Activated CD8-positive, alpha-beta T cell treated with anti-CD3 and anti-CD28 coated beads for 36 hours (primary cell): Measurements from ENCODE around the gene DDX4. TPM values are rescaled to one million over a fixed set of nuclear protein-coding genes. Genes with fewer than 3 reads are reported as not detected.

ENCODE experiments used
- ATAC-seq: fragments of 200-7000 bp; cut with Tn5 transposase; one replicate; pipeline ENCODE4 v1.10.0; 2021; ENCODE audit warnings: mild to moderate bottlenecking, moderate library complexity
- CTCF ChIA-PET: fragments of 350-600 bp; sonication (Branson Sonifier 250); formaldehyde crosslinking; loops from one replicate; lab custom pipeline; 2021; ENCODE audit warnings: antibody characterized with exemption; lab: Charles Lee
- POLR2A ChIA-PET: fragments of 350-600 bp; sonication (Branson Sonifier 250); formaldehyde crosslinking; loops from one replicate; lab custom pipeline; 2021; ENCODE audit warnings: antibody characterized with exemption; lab: Charles Lee
- DNase-seq: peaks from one replicate; pipeline ENCODE4 v3.0.0-alpha.2; 2020
- H3K27ac Mint-ChIP-seq: one replicate; pipeline ENCODE4 v1.8.0; 2021; ENCODE audit warnings: mild to moderate bottlenecking, mixed read lengths
- H3K27me3 Mint-ChIP-seq: one replicate; pipeline ENCODE4 v1.8.0; 2021; ENCODE audit warnings: mixed read lengths
- H3K36me3 Mint-ChIP-seq: one replicate; pipeline ENCODE4 v1.8.0; 2021; ENCODE audit warnings: low read depth, mixed read lengths
- H3K4me1 Mint-ChIP-seq: one replicate; pipeline ENCODE4 v1.8.0; 2021; ENCODE audit warnings: low read depth, mixed read lengths
- H3K4me3 Mint-ChIP-seq: one replicate; pipeline ENCODE4 v1.8.0; 2021; ENCODE audit warnings: mild to moderate bottlenecking, moderate library complexity, mixed read lengths
- H3K9me3 Mint-ChIP-seq: one replicate; pipeline ENCODE4 v1.8.0; 2021; ENCODE audit warnings: mixed read lengths
- intact Hi-C: fragments of 100-400 bp; cut with micrococcal nuclease; formaldehyde crosslinking; loops from one replicate; pipeline ENCODE4 v1.10.0; 2022
- total RNA-seq, 2 experiments: library from RNA; stranded (reverse); gene quantifications; one replicate each; pipeline ENCODE4 v1.2.3, GENCODE V29; 2021
- TF ChIP-seq, protein P1 (sequence below): fragments of 200-600 bp; IDR thresholded peaks from one replicate; pipeline ENCODE4 v1.8.0; 2022; ENCODE audit warnings: antibody characterized with exemption, mild to moderate bottlenecking

The DDX4 gene
- not detected for total RNA-seq

DNA sequence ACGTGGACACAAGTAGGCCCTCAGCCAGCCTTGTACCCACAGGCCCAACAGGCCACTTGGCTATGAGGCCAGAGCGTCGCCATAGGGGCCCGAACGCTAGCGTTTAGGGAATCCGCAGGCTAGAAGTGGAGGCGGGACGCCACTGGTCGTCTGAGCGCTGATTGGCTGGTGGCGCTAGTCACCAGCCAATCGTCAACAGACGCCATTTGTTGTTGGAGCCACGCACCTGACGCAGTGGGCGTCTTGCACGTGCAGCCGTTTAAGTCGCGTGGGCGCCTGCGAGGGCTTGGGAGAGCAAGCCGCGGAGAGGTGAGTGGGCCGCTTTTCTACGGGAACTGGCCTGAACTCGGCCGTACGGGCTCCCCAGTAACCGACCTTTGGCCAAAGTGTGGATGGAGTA is at the start of gene DDX4:
DDX4 (plus strand) TSS at position 269 of the 400 bp plus-strand sequence. CDS start 903 bp downstream, outside the sequence.
- no peaks in the 10 kb centered on the region for H3K36me3 Mint-ChIP-seq
- no peak within 1 kb of the TSS for H3K27ac Mint-ChIP-seq
- TF ChIP-seq, protein P1, sequence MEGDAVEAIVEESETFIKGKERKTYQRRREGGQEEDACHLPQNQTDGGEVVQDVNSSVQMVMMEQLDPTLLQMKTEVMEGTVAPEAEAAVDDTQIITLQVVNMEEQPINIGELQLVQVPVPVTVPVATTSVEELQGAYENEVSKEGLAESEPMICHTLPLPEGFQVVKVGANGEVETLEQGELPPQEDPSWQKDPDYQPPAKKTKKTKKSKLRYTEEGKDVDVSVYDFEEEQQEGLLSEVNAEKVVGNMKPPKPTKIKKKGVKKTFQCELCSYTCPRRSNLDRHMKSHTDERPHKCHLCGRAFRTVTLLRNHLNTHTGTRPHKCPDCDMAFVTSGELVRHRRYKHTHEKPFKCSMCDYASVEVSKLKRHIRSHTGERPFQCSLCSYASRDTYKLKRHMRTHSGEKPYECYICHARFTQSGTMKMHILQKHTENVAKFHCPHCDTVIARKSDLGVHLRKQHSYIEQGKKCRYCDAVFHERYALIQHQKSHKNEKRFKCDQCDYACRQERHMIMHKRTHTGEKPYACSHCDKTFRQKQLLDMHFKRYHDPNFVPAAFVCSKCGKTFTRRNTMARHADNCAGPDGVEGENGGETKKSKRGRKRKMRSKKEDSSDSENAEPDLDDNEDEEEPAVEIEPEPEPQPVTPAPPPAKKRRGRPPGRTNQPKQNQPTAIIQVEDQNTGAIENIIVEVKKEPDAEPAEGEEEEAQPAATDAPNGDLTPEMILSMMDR, result no peak
- ATAC-seq (no peak), DNase-seq (no peak)
- H3K4me3 Mint-ChIP-seq, result no peak within 1 kb of the TSS
- intact Hi-C loops, result no loop called here
- ChIA-PET POLR2A (no interaction called here), CTCF (no interaction called here)
- no peaks in the 10 kb centered on the region for H3K27me3 Mint-ChIP-seq
- H3K9me3 Mint-ChIP-seq, result no peaks in the 10 kb centered on the region
- no peaks in the 10 kb centered on the region for H3K4me1 Mint-ChIP-seq

DNA sequence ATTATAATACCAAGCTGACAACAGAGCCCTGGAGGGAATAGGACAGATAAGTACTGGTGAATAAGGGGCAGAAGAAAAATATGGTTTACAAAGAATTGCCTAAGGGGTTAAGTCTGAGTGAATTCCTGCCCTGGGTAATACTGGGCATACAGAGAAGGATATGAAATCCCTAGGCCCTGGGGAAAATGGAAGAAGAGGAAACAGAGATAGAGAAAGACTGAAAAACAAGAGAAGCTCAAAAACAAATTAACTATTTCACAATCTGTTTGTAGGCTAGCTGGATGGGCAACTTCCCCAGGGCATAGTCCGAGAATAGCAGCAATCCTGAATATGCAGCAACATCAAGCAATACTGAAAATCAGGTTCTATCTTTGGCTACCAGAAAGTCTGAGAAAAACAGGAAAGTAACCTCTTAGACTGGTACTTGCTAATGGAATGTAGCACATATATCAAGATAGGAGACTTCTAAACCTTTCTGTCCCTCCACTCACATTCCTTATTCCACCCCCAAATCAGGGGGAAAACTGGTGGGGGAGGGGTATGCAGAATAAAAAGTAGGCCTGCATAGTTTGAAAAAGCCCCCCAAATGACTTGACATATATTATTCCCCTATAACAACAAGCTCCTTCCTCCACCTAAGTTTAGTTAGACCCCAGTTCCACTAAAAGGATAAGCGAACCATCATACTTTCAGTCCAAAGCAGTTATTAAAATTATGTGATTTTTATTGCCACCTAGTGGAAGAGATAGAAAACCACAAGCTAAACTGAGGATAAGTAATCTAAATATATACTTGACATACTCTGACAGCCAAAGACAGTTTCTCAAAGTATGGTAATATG is 46.4 kb upstream of the DDX4 start:
- Mint-ChIP-seq H3K27ac (no peak overlapping the region), H3K36me3 (peaks cover 5% of the 10 kb centered on the region), H3K4me1 (peaks cover 2% of the 10 kb centered on the region), H3K9me3 (no peaks in the 10 kb centered on the region), H3K4me3 (no peak overlapping the region), H3K27me3 (no peaks in the 10 kb centered on the region)
- intact Hi-C loops, result loop anchor here (5.0 to 10.0 kb wide), 3 partner anchors 267 to 519 kb away; partner anchors contain the start of gene CDC20B
- CTCF ChIA-PET, result interaction anchor here (0.6 to 3.0 kb wide), 43 partner anchors 10 to 520 kb away, joined by 3 to 21 read pairs (median 4); no protein-coding TSS in a partner anchor
- TF ChIP-seq, protein P1, result peak; percentile 66
- POLR2A ChIA-PET, result interaction anchor here (1.0 kb wide), 1 partner anchor 251 kb away, joined by 3 read pairs; no protein-coding TSS in a partner anchor
- ATAC-seq, result peak; percentile 69
- no peak for DNase-seq

- CTCF ChIA-PET, result interaction anchor here (0.7 to 3.0 kb wide), 36 partner anchors 9 to 521 kb away, joined by 3 to 21 read pairs (median 4); no protein-coding TSS in a partner anchor
- H3K36me3 Mint-ChIP-seq, result peaks cover 6% of the 10 kb centered on the region
- POLR2A ChIA-PET, result interaction anchor here (1.0 kb wide), 1 partner anchor 251 kb away, joined by 3 read pairs; no protein-coding TSS in a partner anchor
- H3K4me1 Mint-ChIP-seq, result peaks cover 2% of the 10 kb centered on the region
- no peak overlapping the region for H3K4me3 Mint-ChIP-seq
- no peaks in the 10 kb centered on the region for H3K9me3 Mint-ChIP-seq
- DNase-seq (no peak), ATAC-seq (no peak)
- H3K27me3 Mint-ChIP-seq, result no peaks in the 10 kb centered on the region
- no peak overlapping the region for H3K27ac Mint-ChIP-seq
- intact Hi-C loops, result loop anchor here (5.0 to 10.0 kb wide), 3 partner anchors 267 to 520 kb away; partner anchors contain the start of gene CDC20B
- TF ChIP-seq, protein P1, result peak; percentile 9
These were observed 45.8 kb upstream of the DDX4 start for GRCh38 chr5:55692106-55692417.

GRCh38 chr5:55692509-55692908 is 45.4 kb upstream of the DDX4 start:
- Mint-ChIP-seq H3K9me3 (no peaks in the 10 kb centered on the region), H3K27me3 (no peaks in the 10 kb centered on the region), H3K4me1 (peaks cover 2% of the 10 kb centered on the region), H3K27ac (no peak overlapping the region), H3K36me3 (peaks cover 10% of the 10 kb centered on the region), H3K4me3 (no peak overlapping the region)
- ChIA-PET POLR2A (no interaction called here), CTCF (interaction anchor here (0.7 to 3.0 kb wide), 32 partner anchors 9 to 521 kb away, joined by 3 to 21 read pairs (median 4); no protein-coding TSS in a partner anchor)
- ATAC-seq (no peak), DNase-seq (no peak)
- intact Hi-C loops, result loop anchor here (5.0 to 10.0 kb wide), 3 partner anchors 268 to 520 kb away; partner anchors contain the start of gene CDC20B
- TF ChIP-seq, protein P1, result no peak
